ENCODE results near the gene FHOD3.
"Not testable (repeated sequence)": the region's sequence is repeated elsewhere in the genome, so short reads cannot be mapped to it uniquely, and the experiment has no call there.

The FHOD3 gene

DNA sequence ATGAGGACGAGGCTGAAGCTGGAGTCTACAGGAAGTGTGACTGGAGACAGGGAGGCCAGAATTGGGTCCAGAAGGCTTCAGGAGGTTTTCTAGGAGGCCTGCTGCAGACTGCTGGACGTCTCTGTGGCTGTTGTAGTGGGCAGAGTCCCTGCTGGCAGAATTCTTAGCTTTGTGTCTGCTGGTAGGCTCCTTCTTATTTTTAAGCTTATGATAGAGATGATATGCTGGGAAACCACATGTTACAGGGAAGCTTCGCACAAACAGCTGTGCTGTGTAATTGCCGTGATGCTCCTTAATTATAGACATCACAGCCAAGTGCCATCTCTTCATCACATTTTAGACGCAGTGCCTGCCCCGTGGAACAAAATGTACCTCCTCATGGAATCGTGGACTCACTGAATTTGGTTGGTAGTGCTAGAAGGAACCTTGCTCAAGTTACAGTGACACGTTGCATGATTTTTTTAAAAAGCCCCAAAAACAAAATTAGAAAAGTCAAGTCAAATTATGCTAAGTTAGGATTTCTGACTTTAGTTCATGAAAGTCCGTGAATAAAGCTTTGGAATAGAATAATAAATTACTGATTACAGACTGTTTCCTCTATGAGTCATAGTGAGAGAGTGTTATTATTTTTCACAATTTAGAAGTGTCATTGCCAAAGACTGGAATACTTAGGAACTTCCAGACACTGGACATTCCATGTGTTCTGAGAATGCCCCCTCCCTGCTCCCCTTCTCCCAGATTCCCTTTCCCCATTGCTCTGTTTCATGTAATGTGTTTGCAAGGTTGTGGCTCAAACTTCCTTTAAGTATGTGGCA lies 144.1 kb downstream of the FHOD3 start:
- DNase-seq (ENCODE audit: extremely low read depth in 1 of 2, low read depth in 1 of 2): no peak

DNA sequence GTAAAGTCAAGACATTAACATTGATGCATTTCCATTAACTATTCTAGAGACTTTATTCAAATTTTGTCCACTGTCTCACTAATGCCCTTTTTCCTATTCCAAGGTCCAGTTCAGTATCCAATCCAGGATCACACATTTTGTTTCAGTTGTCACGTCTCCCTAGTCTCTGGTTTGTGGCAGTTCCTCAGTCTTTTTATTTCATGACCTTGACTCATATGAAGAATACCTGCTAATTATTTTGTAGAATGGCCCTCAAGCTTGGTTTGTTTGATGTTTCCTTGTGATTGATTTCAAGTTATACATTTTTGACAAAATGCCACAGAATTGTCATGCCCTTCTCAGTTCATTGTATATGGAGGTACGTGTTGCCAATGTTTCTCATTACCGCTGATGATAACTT lies 145.2 kb downstream of the FHOD3 start:
- DNase-seq (ENCODE audit: extremely low read depth in 1 of 2, low read depth in 1 of 2): no peak

- no peak for DNase-seq (ENCODE audit: extremely low read depth in 1 of 2, low read depth in 1 of 2)
Measured at GRCh38 chr18:36446059-36446458, 148.5 kb downstream of the FHOD3 start.

DNA sequence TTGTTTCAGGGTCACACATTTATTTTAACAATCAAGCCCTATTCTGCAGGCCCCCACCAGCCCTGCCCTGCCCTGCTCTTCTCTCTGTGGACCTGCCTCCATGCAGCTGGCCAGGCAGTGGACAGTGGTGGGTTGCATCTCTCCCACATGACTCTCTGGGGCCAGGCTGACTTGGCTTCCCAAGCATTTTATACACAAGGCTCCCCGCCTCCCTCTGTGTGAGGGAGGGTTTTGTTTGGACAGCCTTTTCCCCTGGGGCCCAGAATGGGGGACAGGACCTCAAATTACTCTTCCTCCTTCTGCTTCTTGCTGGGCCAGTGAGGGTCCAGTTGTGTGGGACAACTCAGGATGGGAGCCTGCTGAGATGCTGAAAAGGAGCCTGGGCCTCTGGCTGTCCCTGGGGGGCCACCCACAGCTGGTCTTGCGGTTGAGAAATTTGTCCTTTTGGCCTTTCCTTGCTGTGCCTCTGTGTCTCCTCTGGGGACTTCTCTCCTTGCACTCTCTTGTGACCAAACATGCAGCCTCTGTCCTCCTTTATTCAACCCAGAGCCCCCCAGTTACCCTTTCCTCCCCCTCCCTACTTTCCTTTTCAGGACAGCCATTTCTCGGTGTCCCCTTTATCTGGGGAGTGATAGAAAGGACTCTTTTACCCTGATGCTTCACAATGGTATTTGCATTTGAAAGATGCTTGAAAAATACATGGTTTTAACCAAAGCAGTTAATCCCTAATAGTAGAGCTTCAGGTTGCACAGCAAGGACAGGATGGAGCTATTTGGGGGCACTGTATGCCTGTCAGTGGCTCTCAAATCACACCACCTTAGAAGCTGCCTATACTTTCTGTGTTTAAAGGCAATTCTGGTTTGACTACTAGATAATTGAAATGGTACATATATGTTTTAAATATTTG lies 151.1 kb downstream of the FHOD3 start:
- DNase-seq (ENCODE audit: extremely low read depth in 1 of 2, low read depth in 1 of 2): no peak

DNA sequence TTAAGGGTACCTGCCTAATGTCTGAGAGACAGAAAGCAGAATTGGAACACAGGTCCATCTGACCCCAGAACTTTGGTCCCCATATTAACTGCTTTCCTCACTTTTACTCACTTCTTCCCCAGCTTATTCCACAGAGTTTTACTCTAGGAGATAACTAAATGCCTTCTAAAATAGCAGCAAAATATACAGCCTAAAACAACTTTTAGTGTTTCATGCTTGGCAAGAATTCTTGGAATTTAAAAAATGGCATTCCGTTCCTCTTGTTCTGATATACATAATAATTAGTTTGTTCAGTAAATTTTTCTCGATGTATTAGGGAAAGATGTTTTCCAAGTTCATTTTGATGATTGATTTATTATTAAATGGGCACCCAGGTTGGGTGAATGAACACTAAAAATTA lies 151.9 kb downstream of the FHOD3 start:
- no peak for DNase-seq (ENCODE audit: extremely low read depth in 1 of 2, low read depth in 1 of 2)

GRCh38 chr18:36450264-36450663 lies 152.8 kb downstream of the FHOD3 start:
- no peak for DNase-seq (ENCODE audit: extremely low read depth in 1 of 2, low read depth in 1 of 2)

GRCh38 chr18:36451454-36452251 lies 154.1 kb downstream of the FHOD3 start:
- no peak for DNase-seq (ENCODE audit: extremely low read depth in 1 of 2, low read depth in 1 of 2)

- DNase-seq (ENCODE audit: extremely low read depth in 1 of 2, low read depth in 1 of 2): no peak
Measured at GRCh38 chr18:36454245-36454644, 156.7 kb downstream of the FHOD3 start.

DNA sequence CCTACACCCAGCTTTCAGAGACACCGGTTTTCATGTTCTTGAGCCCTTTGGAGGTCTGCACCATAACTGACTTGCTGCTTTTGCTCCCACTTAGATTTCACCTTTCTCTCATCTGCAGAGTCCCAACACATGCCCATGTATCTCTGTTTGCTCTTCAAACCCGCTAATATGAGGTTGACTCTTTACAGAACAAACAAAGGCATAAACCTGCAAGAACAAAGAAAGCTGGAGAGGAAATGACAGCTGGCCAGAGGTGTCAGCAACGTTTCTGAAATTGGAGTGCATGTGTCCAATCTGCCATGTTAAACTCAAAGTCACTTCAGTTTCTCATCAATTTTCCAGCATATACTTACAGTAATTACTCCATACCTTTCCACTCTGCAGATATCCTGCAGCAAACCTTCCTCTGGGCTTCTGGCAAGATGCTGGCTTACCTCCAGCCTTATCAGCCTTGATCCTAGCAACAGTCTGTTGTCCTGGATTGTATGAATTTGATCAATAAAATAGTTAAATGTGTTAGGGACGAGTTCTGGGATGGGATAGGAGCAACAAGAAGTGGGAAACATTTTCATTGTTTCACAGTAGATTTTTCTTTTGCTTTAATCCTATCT lies 157.4 kb downstream of the FHOD3 start:
- DNase-seq (ENCODE audit: extremely low read depth in 1 of 2, low read depth in 1 of 2): no peak

DNA sequence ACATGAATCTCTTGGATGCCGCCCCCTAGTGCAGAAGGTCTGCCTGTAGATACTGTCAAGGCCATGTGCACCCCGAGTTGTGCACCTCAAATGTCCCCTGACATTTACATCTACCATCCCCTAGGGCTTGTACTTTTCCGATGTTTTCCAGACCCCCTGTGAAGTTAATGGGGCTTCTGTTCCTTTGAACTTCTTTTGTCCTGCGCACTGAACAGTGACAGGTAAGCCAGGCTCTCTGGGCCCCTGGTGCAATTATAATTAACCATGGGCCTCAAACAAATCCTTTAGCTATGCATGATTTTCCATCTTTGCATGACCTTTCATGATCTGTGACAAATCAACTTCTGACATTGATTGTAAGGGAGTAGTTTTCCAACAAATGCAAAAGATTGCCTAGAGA lies 158.4 kb downstream of the FHOD3 start:
- DNase-seq (ENCODE audit: extremely low read depth in 1 of 2, low read depth in 1 of 2): no peak

- no peak for DNase-seq (ENCODE audit: extremely low read depth in 1 of 2, low read depth in 1 of 2)
Measured at GRCh38 chr18:36456622-36457021, 159.1 kb downstream of the FHOD3 start.

GRCh38 chr18:36457683-36458082 lies 160.2 kb downstream of the FHOD3 start:
- no peak for DNase-seq (ENCODE audit: extremely low read depth in 1 of 2, low read depth in 1 of 2)

DNA sequence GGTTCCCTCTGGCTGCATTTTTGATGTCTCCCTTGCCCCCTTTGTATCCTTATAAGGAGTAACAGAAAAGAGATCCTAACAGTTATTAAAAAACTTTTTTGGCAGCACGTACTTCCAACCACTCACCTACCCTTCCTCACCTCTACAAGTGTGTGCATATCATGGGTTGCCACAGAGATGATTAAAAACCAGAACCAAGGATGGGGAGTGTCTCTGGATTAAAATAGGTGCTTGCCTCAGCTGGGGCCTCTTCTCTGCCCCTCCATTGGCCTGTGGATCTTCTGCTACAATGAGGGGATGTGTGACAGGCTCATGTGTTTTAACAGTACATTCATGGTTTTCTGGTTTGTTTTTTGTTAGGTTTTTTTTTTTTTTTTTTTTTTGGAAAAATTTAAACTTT lies 160.8 kb downstream of the FHOD3 start:
- no peak for DNase-seq (ENCODE audit: extremely low read depth in 1 of 2, low read depth in 1 of 2)

GRCh38 chr18:36459203-36459602 lies 161.7 kb downstream of the FHOD3 start:
- no peak for DNase-seq (ENCODE audit: extremely low read depth in 1 of 2, low read depth in 1 of 2)

DNA sequence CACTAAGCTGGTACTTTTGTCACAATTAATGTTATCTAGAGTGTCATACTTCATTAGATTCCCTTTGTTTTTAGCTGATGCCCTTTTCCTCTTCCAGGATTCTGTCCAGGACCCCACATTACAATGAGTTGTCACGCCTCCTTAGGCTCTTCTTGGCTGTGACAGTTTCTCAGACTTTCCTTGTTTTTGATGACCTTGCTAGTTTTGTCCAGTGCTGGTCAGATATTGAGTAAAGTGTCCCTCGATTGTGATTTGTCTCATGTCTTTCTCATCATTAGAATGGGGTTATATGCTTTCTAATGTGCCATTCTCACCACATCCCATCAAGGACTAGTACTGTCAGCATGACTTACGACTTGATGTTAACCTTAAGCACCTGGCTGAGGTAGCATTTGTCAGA lies 162.3 kb downstream of the FHOD3 start:
- no peak for DNase-seq (ENCODE audit: extremely low read depth in 1 of 2, low read depth in 1 of 2)

- DNase-seq (ENCODE audit: extremely low read depth in 1 of 2, low read depth in 1 of 2): no peak
Measured at GRCh38 chr18:36460324-36460850, 162.9 kb downstream of the FHOD3 start.

DNA sequence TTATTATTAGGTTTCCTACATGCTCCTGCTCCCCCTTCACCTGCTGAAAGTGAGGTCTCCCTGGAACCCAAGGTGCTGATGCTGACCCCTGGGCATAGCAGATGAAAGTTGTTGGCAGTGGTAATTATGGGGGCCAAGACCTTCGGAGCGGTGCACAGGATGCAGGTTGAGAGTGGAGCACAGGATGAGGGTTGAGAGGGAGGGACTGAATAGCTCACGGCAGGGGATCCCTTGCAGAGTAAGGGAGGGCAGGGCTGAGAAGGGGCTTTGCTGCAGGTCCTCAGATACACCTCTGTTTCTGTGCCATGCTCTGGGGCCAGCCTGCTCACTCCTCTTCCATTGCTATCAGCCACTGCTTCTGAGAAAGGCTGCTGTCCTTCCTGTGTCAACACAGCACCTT lies 163.3 kb downstream of the FHOD3 start:
- no peak for DNase-seq (ENCODE audit: extremely low read depth in 1 of 2, low read depth in 1 of 2)

DNA sequence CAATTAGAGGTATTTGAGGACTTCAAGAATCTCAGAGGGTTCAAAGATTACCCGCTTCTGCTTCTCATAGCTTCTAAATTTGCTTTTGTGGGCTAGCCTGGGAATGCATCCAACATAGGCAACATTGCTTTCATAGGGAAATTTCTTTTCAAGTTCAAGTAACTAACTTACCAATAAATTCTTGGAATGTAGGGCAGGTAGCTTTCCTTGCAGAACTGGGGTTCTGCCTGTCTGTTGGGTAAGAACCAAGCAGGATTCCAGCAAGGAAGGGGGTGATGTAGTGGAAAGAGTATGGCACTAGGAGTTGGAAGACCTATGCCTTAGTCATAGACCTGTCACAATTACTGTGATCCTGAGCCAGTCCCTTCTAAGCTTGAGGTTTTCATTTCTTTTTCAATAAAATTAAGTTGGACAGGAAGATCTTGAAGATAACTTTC lies 164.1 kb downstream of the FHOD3 start:
- DNase-seq (ENCODE audit: extremely low read depth in 1 of 2, low read depth in 1 of 2): no peak

DNA sequence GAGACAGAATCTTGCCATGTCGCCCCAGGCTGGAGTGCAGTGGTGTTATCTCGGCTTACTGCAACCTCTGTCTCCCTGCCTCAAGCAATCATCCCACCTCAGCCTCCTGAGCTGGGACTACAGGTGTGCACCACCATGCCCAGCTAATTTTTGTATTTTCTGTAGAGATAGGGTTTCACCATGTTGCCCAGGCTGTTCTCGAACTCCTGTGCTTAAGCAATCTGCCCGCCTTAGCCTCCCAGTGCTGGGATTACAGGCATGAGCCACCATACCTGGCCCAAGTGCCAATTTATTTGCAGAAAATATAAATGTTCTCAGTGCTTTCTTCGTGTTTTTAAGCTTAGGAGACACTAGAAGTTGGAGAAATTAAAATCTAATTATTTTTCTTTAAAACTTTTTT lies 166.0 kb downstream of the FHOD3 start:
- not testable (repeated sequence) for DNase-seq (ENCODE audit: extremely low read depth in 1 of 2, low read depth in 1 of 2)

DNA sequence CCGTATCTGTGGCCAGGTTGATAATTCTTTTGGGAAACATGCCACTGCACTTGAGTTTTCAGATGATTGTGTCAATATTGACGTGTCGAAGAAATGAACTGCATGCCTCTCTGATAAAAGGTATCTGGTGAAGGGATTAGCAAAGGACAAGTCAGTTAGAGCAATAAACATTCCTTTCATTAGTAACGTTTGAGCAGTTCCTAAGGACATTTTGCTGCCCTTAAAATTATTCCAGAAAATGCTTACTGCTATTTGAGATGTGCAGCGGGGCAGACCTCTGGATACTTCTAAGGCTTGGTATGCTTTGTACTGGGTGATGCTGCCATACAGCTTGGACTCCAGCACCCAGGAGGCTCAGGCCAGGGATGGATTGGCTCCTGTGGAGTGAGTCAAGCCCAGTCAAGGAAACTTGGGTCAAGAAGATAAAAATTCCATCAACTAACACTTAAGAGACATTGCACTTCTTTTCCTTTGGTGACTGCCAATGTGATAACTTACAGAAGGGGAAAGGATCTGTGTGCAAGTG lies 166.7 kb downstream of the FHOD3 start:
- DNase-seq (ENCODE audit: extremely low read depth in 1 of 2, low read depth in 1 of 2): no peak
